ENCODE measurements around the gene TMCO2. TPM values are rescaled to one million over a fixed set of nuclear protein-coding genes. Genes with fewer than 3 reads are reported as not detected.

The TMCO2 gene
- not detected in 3 replicates for polyA plus RNA-seq
- not detected for polyA plus RNA-seq (2011; ENCODE audit: low read depth)
- polyA plus RNA-seq (2011; cell fraction: cytosol; rRNA removed), result not detected in 2 replicates
- polyA plus RNA-seq (2011; cell fraction: nucleus; rRNA removed), result not detected in 2 replicates
- polyA plus RNA-seq (2012; ENCODE audit: low replicate concordance), result not detected in 2 replicates
- not detected in 3 replicates for polyA minus RNA-seq
- polyA minus RNA-seq (2011; cell fraction: cytosol; rRNA and poly(A)+ RNA removed), result not detected
- polyA minus RNA-seq (2011; cell fraction: nucleus; rRNA and poly(A)+ RNA removed), result not detected in 2 replicates

- H3K9ac ChIP-seq (ENCODE audit: control insufficient read depth, extremely low read depth, insufficient read depth, low read length), result no peak within 1 kb of the TSS
- FAIRE-seq (no peak), DNase-seq (ENCODE audit: low read depth, low spot score) (no peak)
- no peak within 1 kb of the TSS for H3K27ac ChIP-seq (ENCODE audit: control insufficient read depth, insufficient read depth, low read length)
- peaks cover 7% of the 10 kb centered on the region for H3K4me1 ChIP-seq (ENCODE audit: control insufficient read depth, extremely low read depth, insufficient read depth, low read length)
- no peak within 1 kb of the TSS for H3K4me3 ChIP-seq (ENCODE audit: control insufficient read depth in 2 of 3, extremely low read depth in 1 of 3, insufficient read depth in 2 of 3, low read depth in 1 of 3, low read length in 3 of 3)
- no peak within 1 kb of the TSS for H3K4me2 ChIP-seq (ENCODE audit: control insufficient read depth, extremely low read depth, insufficient read depth, low read depth, low read length)
- no peaks in the 10 kb centered on the region for H3K27me3 ChIP-seq (ENCODE audit: control insufficient read depth, extremely low read depth, insufficient read depth, low read length)
- no peaks in the 10 kb centered on the region for H3K36me3 ChIP-seq (ENCODE audit: control insufficient read depth in 2 of 2, extremely low read depth in 1 of 2, insufficient read depth in 2 of 2, low read length in 2 of 2)
- no peaks in the 10 kb centered on the region for H3K9me3 ChIP-seq (ENCODE audit: control insufficient read depth, low read depth, low read length)
- no peaks in the 10 kb centered on the region for H4K20me1 ChIP-seq (ENCODE audit: control insufficient read depth, extremely low read depth, insufficient read depth, low read length)
- no peaks in the 10 kb centered on the region for H3K9me1 ChIP-seq (ENCODE audit: control insufficient read depth, extremely low read depth, insufficient read depth, low read length)
- dilution Hi-C loops (cut with MboI; ENCODE audit: extremely low pct_ligation_motif_present, low sequenced_read_pairs), result no loop called here
- no peaks in the 10 kb centered on the region for H3K79me2 ChIP-seq (ENCODE audit: control insufficient read depth, insufficient read depth, low read length)
- H2AFZ ChIP-seq (ENCODE audit: control insufficient read depth, low read length), result no peak within 1 kb of the TSS
- TF ChIP-seq EZH2 (IDR thresholded peaks at IDR 0.05; ENCODE audit: low read length) (no peak), CTCF (optimal IDR thresholded peaks at IDR 0.05 in 1 of 3, IDR thresholded peaks at IDR 0.05 in 1 of 3, conservative IDR thresholded peaks at IDR 0.05 in 1 of 3; ENCODE audit: extremely low read depth in 1 of 3, insufficient read depth in 2 of 3, low read length in 3 of 3) (no peak)
Measured at GRCh38 chr1:40247655-40248054, at the start of gene TMCO2. TMCO2 (plus strand) TSS chr1:40247937; CDS start chr1:40247994, 57 bp downstream.

GRCh38 chr1:40199126-40199525 is 48.6 kb upstream of the TMCO2 start:
- FAIRE-seq (no peak), DNase-seq (ENCODE audit: low read depth, low spot score) (no peak)
- no peaks in the 10 kb centered on the region for H3K4me1 ChIP-seq (ENCODE audit: control insufficient read depth, extremely low read depth, insufficient read depth, low read length)
- dilution Hi-C loops (cut with MboI; ENCODE audit: extremely low pct_ligation_motif_present, low sequenced_read_pairs), result no loop called here
- H3K36me3 ChIP-seq (ENCODE audit: control insufficient read depth in 2 of 2, extremely low read depth in 1 of 2, insufficient read depth in 2 of 2, low read length in 2 of 2), result peaks cover 6 to 9% of the 10 kb centered on the region in 2 experiments
- no peak overlapping the region for H3K27ac ChIP-seq (ENCODE audit: control insufficient read depth, insufficient read depth, low read length)
- H3K4me2 ChIP-seq (ENCODE audit: control insufficient read depth, extremely low read depth, insufficient read depth, low read depth, low read length), result no peak overlapping the region
- no peaks in the 10 kb centered on the region for H3K9me3 ChIP-seq (ENCODE audit: control insufficient read depth, low read depth, low read length)
- H3K4me3 ChIP-seq (ENCODE audit: control insufficient read depth in 2 of 3, extremely low read depth in 1 of 3, insufficient read depth in 2 of 3, low read depth in 1 of 3, low read length in 3 of 3), result no peak overlapping the region
- no peak overlapping the region for H3K9ac ChIP-seq (ENCODE audit: control insufficient read depth, extremely low read depth, insufficient read depth, low read length)
- TF ChIP-seq CTCF (optimal IDR thresholded peaks at IDR 0.05 in 1 of 3, IDR thresholded peaks at IDR 0.05 in 1 of 3, conservative IDR thresholded peaks at IDR 0.05 in 1 of 3; ENCODE audit: extremely low read depth in 1 of 3, insufficient read depth in 2 of 3, low read length in 3 of 3) (no peak), EZH2 (IDR thresholded peaks at IDR 0.05; ENCODE audit: low read length) (no peak)
- no peaks in the 10 kb centered on the region for H3K27me3 ChIP-seq (ENCODE audit: control insufficient read depth, extremely low read depth, insufficient read depth, low read length)
- peaks cover 6% of the 10 kb centered on the region for H3K79me2 ChIP-seq (ENCODE audit: control insufficient read depth, insufficient read depth, low read length)
- no peaks in the 10 kb centered on the region for H3K9me1 ChIP-seq (ENCODE audit: control insufficient read depth, extremely low read depth, insufficient read depth, low read length)
- no peak overlapping the region for H2AFZ ChIP-seq (ENCODE audit: control insufficient read depth, low read length)
- H4K20me1 ChIP-seq (ENCODE audit: control insufficient read depth, extremely low read depth, insufficient read depth, low read length), result peaks cover 2% of the 10 kb centered on the region
